GM18909 (cell line): ENCODE data around the gene TM4SF20.
A peak's percentile ranks its signal among the peaks of the same experiment; 100 is the strongest.

ENCODE experiments used
- ATAC-seq: cut with Tn5 transposase; IDR thresholded peaks from one replicate; pipeline ENCODE4 v1.9.1; 2021; ENCODE audit warnings: mild to moderate bottlenecking; ENCODE audit not compliant: unreplicated experiment, poor library complexity

Gene TM4SF20

GRCh38 chr2:227379095-227379494 lies at the start of gene TM4SF20:
Gene TM4SF20 (minus strand): TSS chr2:227379306. CDS start chr2:227379268, 38 bp downstream.
- no peak for ATAC-seq

DNA sequence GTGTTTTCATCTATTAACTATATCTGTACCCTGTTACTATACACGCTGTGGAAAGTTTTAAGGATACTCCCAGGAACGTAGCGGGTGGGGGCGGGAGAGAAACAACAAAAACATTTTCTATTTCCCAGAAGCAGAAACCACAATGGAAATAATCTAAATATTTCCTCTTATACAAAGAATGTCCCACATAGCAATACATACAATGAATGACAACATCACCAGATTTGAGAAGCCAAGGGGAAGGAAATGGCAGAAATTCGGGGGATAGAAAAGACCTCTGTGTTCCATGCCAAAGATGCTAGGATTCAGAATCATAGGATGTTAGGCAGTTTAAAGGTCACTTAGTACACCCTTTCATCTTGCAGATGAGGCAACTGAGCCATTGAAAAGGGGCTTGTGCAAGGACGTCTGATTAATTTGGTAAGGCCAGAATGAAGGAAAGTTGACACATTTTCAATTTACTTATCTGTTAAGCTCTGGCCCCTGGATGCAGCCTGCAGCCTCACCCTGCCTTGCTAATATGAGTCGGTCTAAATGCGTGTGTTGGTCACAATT lies 49.7 kb upstream of the TM4SF20 start:
- ATAC-seq: no peak

DNA sequence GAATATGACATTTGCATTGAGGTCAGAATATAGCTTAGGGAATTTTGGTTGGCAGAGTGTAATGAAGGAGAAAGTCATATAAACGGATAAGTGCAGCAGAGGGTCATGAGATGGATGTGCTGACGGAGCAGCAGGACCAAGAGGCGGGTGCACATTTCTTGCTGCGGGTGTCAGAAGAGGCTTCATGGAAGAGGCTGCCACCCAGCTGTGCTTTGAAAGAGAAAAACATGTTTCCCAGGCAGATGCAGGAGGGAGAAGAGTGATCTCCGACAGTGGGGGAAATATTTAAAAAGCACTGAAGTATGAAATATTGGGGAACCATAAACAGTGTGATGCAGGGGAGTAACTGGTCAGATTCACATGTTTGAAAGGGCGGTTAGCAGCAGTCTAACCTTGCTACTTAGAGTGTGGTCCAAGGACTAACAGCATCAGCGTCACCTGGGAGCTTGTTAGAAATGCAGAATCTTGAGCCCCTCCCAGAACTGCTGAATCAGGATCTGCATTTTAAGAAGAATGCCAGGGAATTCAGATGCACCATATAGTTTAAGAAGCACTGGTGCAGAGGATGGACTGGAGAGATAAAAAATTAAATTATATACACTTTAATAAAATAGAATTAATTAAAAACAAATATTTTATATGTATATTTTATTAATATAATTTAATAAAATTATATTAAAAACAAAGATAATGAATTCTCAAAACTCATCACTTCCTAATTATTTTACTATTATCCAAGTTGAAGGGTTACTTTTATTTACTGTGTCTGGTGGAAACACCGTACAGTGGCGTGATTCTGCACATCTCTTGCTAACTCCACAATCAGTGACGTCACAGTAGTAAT lies 44.8 kb upstream of the TM4SF20 start:
- no peak for ATAC-seq

GRCh38 chr2:227420087-227421052 lies 41.3 kb upstream of the TM4SF20 start:
- ATAC-seq: no peak

DNA sequence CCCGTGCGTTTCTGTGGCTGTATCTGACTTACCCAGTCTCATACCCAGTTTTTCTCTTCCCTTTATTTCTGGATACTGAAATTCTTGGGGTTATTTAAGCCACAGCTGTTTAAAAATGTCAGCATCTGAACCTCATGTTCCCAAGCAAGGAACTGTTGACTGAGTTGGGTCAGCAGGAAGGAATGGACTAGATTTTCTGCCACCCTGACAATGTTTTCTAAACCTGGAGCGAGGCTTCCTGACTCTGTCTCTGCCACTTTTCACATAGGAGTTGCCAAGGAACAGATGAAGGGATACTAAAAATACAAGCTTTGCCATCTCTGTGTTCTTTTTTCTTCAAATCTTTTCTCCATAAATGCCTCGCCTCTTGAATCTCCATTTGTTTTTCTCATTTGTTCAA lies 37.6 kb upstream of the TM4SF20 start:
- ATAC-seq: no peak

DNA sequence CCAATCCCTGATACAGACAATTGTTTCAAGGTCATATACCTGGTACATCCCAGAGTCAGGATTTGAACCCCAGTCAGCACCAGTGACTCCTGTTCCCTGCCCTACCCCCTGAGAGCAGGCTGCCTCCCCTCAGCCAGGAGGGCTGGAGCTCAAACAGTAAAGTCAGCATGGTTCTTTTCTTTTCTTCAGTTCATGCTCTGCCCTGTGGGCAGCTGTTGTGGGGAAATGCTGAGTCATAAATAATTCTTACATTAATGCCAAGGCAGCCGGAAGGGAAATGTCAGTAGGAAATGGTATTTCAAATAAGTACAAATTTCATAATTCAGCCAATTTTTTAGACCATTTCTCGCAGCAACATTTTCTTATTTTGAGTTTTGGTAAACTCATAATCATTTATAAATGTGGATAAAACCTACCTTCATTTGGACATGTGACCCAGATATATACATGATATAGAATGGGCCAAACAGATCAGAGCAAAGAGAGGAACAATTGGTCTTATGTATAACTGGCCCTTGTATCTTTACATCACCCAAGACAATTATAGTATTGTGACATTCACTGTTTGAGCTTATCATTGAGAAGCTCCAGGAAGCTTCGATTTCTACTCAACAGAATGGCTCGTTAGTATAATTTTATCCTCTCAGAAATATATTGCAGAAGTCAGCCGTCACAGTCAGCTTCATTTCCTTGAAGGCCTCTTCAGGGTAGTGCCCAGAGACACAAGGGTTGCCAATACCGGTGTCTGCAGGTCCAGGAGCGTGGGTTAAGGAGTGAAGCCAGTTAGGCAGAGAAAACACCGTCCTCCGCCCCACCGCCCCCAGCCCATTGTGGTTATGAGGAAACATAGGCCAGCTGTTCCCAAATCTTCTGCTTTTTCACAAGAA lies 36.7 kb upstream of the TM4SF20 start:
- ATAC-seq: peak; percentile 46

GRCh38 chr2:227414846-227415245 lies 35.7 kb upstream of the TM4SF20 start:
- ATAC-seq: no peak

DNA sequence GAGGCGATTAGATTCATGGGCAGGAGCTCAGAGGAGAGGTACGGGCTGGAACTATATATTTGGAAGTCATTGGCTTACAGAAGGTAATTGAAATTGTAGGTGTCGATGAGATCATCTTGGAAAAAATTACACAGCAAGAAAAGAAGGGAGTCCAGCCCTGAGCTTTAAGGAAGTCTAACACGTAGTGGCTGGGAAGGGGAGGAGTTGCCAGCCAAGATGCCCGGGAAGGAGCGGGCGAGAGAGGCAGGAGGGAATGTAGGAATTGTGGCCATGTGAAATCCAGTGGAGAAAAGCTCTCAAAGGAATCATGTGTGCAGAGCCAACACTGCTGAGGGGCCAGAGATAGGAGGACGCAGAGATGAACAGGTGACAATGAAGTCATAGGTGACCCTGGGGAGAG lies 34.3 kb upstream of the TM4SF20 start:
- no peak for ATAC-seq

- no peak for ATAC-seq
Measured at GRCh38 chr2:227412877-227413276, 33.8 kb upstream of the TM4SF20 start.

DNA sequence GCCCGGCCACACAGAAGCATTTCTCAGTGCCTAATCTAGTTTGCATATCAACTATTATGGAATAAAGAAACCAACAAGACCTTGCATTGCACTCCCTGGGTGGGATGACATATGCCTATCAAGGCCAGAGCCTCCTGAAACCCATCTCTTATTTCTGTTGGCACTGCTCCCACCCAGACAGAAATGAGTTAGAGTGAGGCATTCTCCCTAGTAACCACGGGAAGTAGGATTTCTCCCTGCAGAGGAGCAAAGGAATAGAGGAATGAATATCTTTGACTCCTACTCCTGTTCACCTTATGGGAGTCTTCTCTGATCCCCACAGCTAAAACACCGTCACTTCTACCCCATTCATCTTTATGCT lies 32.9 kb upstream of the TM4SF20 start:
- ATAC-seq: no peak

GRCh38 chr2:227411320-227411989 lies 32.3 kb upstream of the TM4SF20 start:
- ATAC-seq: peak; percentile 79

DNA sequence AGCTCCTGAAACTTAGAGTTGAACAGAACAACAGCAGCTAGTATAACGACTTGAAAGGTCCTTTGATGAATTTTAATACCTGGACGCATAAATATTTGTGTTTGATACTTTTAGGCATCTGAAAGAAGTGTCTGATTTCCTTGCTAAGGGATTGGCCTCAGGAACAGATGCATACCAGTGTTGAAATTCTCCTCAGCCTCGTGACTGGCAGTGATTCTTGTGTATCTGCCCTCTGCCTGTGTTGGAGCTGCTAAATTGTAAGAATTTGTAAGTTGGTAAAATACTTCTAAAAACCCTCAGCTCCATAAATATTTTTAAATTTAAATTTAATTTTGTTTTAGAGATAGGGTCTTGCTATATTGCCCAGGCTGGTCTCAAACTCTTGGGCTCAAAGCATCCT lies 31.1 kb upstream of the TM4SF20 start:
- ATAC-seq: no peak

- ATAC-seq: no peak
Measured at GRCh38 chr2:227407591-227408151, 28.6 kb upstream of the TM4SF20 start.

DNA sequence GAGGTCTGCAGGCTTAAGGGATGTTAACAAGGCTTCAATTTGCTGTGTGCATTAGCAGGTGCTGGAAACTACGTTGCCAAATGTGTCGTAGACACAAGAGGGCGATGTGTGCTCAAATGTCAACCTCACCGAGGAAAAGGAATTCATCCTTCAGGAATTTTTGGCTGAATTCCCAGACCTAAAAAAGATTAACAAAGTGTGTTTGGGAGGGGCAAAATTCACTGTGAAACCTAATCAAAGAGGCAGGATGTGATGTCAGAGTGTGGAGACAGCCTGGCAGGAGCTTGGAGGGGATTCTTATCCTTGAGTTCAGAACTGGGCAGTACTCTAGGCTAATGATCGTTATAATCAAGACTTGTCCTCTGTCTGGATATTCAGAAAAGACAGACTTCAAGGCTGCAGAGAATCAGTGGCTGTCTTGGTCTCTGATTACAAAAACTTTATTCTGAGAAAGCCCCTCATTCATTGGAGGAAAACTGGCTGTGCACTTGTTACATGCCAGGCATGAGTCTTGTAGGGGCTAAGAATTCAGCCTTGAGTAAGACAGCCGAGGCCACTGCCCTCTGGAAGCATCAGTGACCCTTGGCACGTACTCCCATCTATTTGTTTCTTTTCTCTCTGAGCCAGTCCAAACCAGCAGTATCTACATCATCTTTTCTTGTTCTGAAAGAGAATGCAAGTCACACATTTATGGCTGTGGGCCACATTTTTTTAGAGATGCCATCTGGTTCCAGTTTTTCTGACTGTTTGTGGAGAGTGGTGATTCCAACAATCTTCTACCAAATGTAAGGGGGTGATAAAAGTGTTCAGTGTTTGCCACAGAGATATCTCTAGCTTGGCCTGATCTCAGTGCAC lies 27.3 kb upstream of the TM4SF20 start:
- ATAC-seq: no peak

- ATAC-seq: no peak
Measured at GRCh38 chr2:227404585-227405271, 25.6 kb upstream of the TM4SF20 start.

DNA sequence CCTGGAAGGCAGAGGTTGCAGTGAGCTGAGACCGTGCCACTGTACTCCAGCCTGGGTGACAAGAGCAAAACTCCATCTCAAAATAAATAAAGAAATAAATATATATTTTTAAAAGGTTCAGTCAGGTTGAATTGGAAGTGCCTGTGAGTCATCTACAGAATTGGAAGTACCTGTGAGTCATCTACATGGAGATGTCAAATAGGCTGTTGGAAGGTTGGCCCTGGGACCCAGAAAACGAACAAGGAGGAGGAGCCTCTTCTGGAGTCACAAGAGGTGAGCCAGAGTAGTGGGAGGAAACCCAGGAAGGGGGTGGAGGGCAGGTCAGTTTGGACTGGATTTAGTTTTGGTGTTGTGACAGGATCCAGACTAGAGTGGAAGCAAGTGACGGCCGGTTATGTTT lies 23.9 kb upstream of the TM4SF20 start:
- no peak for ATAC-seq

- no peak for ATAC-seq
Measured at GRCh38 chr2:227402321-227402720, 23.2 kb upstream of the TM4SF20 start.

GRCh38 chr2:227401550-227401949 lies 22.4 kb upstream of the TM4SF20 start:
- ATAC-seq: no peak
